HG03025 (cell line): ENCODE measurements around the gene AURKA.
"Not testable (repeated sequence)": the region's sequence is repeated elsewhere in the genome, so short reads cannot be mapped to it uniquely, and the experiment has no call there.

Experiments used
- ATAC-seq: cut with Tn5 transposase; IDR thresholded peaks from one replicate; pipeline ENCODE4 v1.9.1; 2021; ENCODE audit warnings: mild to moderate bottlenecking, moderate library complexity; ENCODE audit not compliant: unreplicated experiment, low FRiP score

The AURKA gene

GRCh38 chr20:56360908-56361205 is 31.2 kb downstream of the AURKA start:
- ATAC-seq = no peak

- ATAC-seq = no peak
Observed at GRCh38 chr20:56360133-56360907, 31.7 kb downstream of the AURKA start.

- peak; percentile 31 for ATAC-seq
Observed at GRCh38 chr20:56359212-56360132, 32.5 kb downstream of the AURKA start.

GRCh38 chr20:56358600-56359211 is 33.3 kb downstream of the AURKA start, which contains the start of gene FAM210B:
FAM210B (plus strand) TSS chr20:56358974; CDS start chr20:56359006, 32 bp downstream.
- ATAC-seq = peak; percentile 95

- ATAC-seq = no peak
Observed at GRCh38 chr20:56358070-56358469, 33.9 kb downstream of the AURKA start.

GRCh38 chr20:56353356-56353755 is 38.7 kb downstream of the AURKA start:
- no peak for ATAC-seq

- no peak for ATAC-seq
Observed at GRCh38 chr20:56352345-56353055, 39.5 kb downstream of the AURKA start.

GRCh38 chr20:56350842-56351241 is 41.2 kb downstream of the AURKA start:
- no peak for ATAC-seq

GRCh38 chr20:56348746-56349145 is 43.3 kb downstream of the AURKA start:
- ATAC-seq = no peak

GRCh38 chr20:56348305-56348693 is 43.7 kb downstream of the AURKA start:
- no peak for ATAC-seq

GRCh38 chr20:56347628-56348304 is 44.2 kb downstream of the AURKA start:
- ATAC-seq = no peak

- no peak for ATAC-seq
Observed at GRCh38 chr20:56345911-56346310, 46.1 kb downstream of the AURKA start.

GRCh38 chr20:56343861-56344381 is 48.1 kb downstream of the AURKA start:
- ATAC-seq = no peak

GRCh38 chr20:56342783-56343182 is 49.2 kb downstream of the AURKA start:
- no peak for ATAC-seq

GRCh38 chr20:56336709-56337108 is 55.3 kb downstream of the AURKA start:
- ATAC-seq = not testable (repeated sequence)

GRCh38 chr20:56328861-56329260 is 63.2 kb downstream of the AURKA start:
- no peak for ATAC-seq

GRCh38 chr20:56324806-56325205 is 67.2 kb downstream of the AURKA start:
- no peak for ATAC-seq

- ATAC-seq = no peak
Observed at GRCh38 chr20:56323656-56324055, 68.4 kb downstream of the AURKA start.

- ATAC-seq = no peak
Observed at GRCh38 chr20:56323206-56323605, 68.8 kb downstream of the AURKA start.

- ATAC-seq = no peak
Observed at GRCh38 chr20:56322681-56323080, 69.3 kb downstream of the AURKA start.
